Ishikawa (cell line): Measurements from ENCODE around the gene SPACA6.

ENCODE experiments used
- CEBPB ChIP-seq: IDR thresholded peaks from 2 replicates; pipeline ENCODE4 v1.6.1; 2012
- CREB1 ChIP-seq: IDR thresholded peaks from 2 replicates; pipeline ENCODE4 v1.6.1; 2012; ENCODE audit warnings: low read depth
- EGR1 ChIP-seq: IDR thresholded peaks from 2 replicates; pipeline ENCODE4 v1.6.1; 2012
- EP300 ChIP-seq: IDR thresholded peaks from 2 replicates; pipeline ENCODE4 v1.6.1; 2012; ENCODE audit warnings: borderline replicate concordance
- FOXM1 ChIP-seq: IDR thresholded peaks from 2 replicates; pipeline ENCODE4 v1.6.1; 2012; ENCODE audit warnings: low read depth, borderline replicate concordance
- MAX ChIP-seq: IDR thresholded peaks from 2 replicates; pipeline ENCODE4 v1.6.1; 2012
- NFIC ChIP-seq: IDR thresholded peaks from 2 replicates; pipeline ENCODE4 v1.6.1; 2012
- RAD21 ChIP-seq: IDR thresholded peaks from 2 replicates; pipeline ENCODE4 v1.6.1; 2012; ENCODE audit warnings: low read depth
- REST ChIP-seq: IDR thresholded peaks from 2 replicates; pipeline ENCODE4 v1.6.1; 2012; ENCODE audit warnings: low read depth, mild to moderate bottlenecking
- TAF1 ChIP-seq: IDR thresholded peaks from 2 replicates; pipeline ENCODE4 v1.6.1; 2012; ENCODE audit warnings: low read depth, mild to moderate bottlenecking
- TCF12 ChIP-seq: IDR thresholded peaks from 2 replicates; pipeline ENCODE4 v1.6.1; 2012; ENCODE audit warnings: low read depth
- TEAD4 ChIP-seq: IDR thresholded peaks from 2 replicates; pipeline ENCODE4 v1.6.1; 2012
- USF1 ChIP-seq: IDR thresholded peaks from 2 replicates; pipeline ENCODE4 v1.6.1; 2012
- YY1 ChIP-seq: IDR thresholded peaks from 2 replicates; pipeline ENCODE4 v1.6.1; 2012; ENCODE audit warnings: low read depth
- ZBTB7A ChIP-seq: IDR thresholded peaks from 2 replicates; pipeline ENCODE4 v1.6.1; 2012; ENCODE audit warnings: low read depth

Gene SPACA6

GRCh38 chr19:51696606-51697005 is 3.5 kb downstream of the SPACA6 start:
- TF ChIP-seq FOXM1: no peak
- TF ChIP-seq TAF1: no peak
- no peak for TF ChIP-seq CREB1
- TF ChIP-seq REST: no peak
- TF ChIP-seq EP300: no peak
- no peak for TF ChIP-seq YY1
- TF ChIP-seq ZBTB7A: no peak
- no peak for TF ChIP-seq CEBPB
- no peak for TF ChIP-seq EGR1
- no peak for TF ChIP-seq RAD21
- no peak for TF ChIP-seq NFIC
- no peak for TF ChIP-seq TEAD4
- TF ChIP-seq TCF12: no peak
- TF ChIP-seq USF1: no peak
- no peak for TF ChIP-seq MAX

GRCh38 chr19:51697169-51697776 is 4.1 kb downstream of the SPACA6 start:
- TF ChIP-seq YY1 (no peak), NFIC (no peak), EP300 (no peak), REST (no peak), TCF12 (no peak), TAF1 (no peak), USF1 (no peak), ZBTB7A (no peak), EGR1 (no peak), CREB1 (no peak), TEAD4 (no peak), RAD21 (no peak), FOXM1 (no peak), MAX (no peak)

GRCh38 chr19:51698296-51698695 is 5.2 kb downstream of the SPACA6 start:
- no peak for TF ChIP-seq ZBTB7A
- TF ChIP-seq USF1: no peak
- no peak for TF ChIP-seq TAF1
- TF ChIP-seq TEAD4: no peak
- TF ChIP-seq CREB1: no peak
- no peak for TF ChIP-seq MAX
- no peak for TF ChIP-seq RAD21
- TF ChIP-seq YY1: no peak
- TF ChIP-seq EGR1: no peak
- no peak for TF ChIP-seq TCF12
- TF ChIP-seq EP300: no peak
- TF ChIP-seq FOXM1: no peak
- TF ChIP-seq CEBPB: no peak
- no peak for TF ChIP-seq NFIC
- no peak for TF ChIP-seq REST

GRCh38 chr19:51699170-51699569 is 6.0 kb downstream of the SPACA6 start:
- peak; percentile 46 for TF ChIP-seq USF1
- TF ChIP-seq NFIC: no peak
